NCI-H2196 (cell line): Measurements from ENCODE around the gene PDGFD.

ENCODE experiments used
- DNase-seq: peaks from one replicate; lab custom pipeline; 2025; ENCODE audit not compliant: unreplicated experiment; lab: John Stamatoyannopoulos, UW

PDGFD gene

GRCh38 chr11:103927535-103927934 lies 236.4 kb downstream of the PDGFD start:
- no peak for DNase-seq

GRCh38 chr11:103926990-103927389 lies 237.0 kb downstream of the PDGFD start:
- DNase-seq: no peak

GRCh38 chr11:103924166-103925013 lies 239.6 kb downstream of the PDGFD start:
- DNase-seq: no peak

GRCh38 chr11:103923451-103923931 lies 240.5 kb downstream of the PDGFD start:
- no peak for DNase-seq

- no peak for DNase-seq
Observed at GRCh38 chr11:103920933-103921332, 243.0 kb downstream of the PDGFD start.

- no peak for DNase-seq
Observed at GRCh38 chr11:103920449-103920848, 243.5 kb downstream of the PDGFD start.

GRCh38 chr11:103910721-103911120 lies 253.2 kb downstream of the PDGFD start:
- DNase-seq: no peak

- DNase-seq: no peak
Observed at GRCh38 chr11:103907548-103908455, 256.1 kb downstream of the PDGFD start.

GRCh38 chr11:103907136-103907535 lies 256.8 kb downstream of the PDGFD start:
- DNase-seq: no peak

- DNase-seq: no peak
Observed at GRCh38 chr11:103906291-103906867, 257.6 kb downstream of the PDGFD start.

- no peak for DNase-seq
Observed at GRCh38 chr11:103904324-103904667, 259.7 kb downstream of the PDGFD start.

GRCh38 chr11:103903621-103904323 lies 260.2 kb downstream of the PDGFD start:
- DNase-seq: no peak

- DNase-seq: no peak
Observed at GRCh38 chr11:103902994-103903393, 261.0 kb downstream of the PDGFD start.

GRCh38 chr11:103901656-103902055 lies 262.3 kb downstream of the PDGFD start:
- DNase-seq: no peak

- no peak for DNase-seq
Observed at GRCh38 chr11:103898577-103899336, 265.2 kb downstream of the PDGFD start.

- no peak for DNase-seq
Observed at GRCh38 chr11:103898065-103898464, 265.9 kb downstream of the PDGFD start.

GRCh38 chr11:103897160-103897936 lies 266.6 kb downstream of the PDGFD start:
- DNase-seq: no peak

- no peak for DNase-seq
Observed at GRCh38 chr11:103895106-103895505, 268.8 kb downstream of the PDGFD start.

GRCh38 chr11:103894673-103895072 lies 269.3 kb downstream of the PDGFD start:
- no peak for DNase-seq
